Measurements from ENCODE around the gene SYNDIG1.
A peak's percentile ranks its signal among the peaks of the same experiment; 100 is the strongest.

Gene SYNDIG1

DNA sequence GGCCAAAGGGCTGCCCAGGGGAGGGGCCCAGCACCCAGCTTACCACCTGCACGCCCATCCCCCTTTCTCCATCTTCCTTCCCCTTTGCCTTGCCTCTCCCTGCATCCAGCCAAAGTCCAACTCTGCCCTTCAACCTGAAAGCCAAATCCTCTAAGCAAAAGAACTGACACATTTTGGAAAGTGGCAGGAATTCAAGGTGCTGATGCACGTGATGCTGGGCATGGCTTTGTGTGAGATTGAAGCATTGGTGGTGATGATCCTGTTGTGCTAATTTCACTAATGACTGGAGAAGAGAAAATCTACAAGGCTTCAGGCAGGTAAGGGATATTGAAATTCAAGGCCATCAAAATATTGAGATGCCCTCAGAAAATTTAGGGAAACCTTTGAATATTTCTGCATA lies 23.3 kb downstream of the SYNDIG1 start:
- DNase-seq (ENCODE audit: low read depth): no peak
- in situ Hi-C loops (cut with HindIII; ENCODE audit: low sequenced_read_pairs): no loop called here
- TF ChIP-seq, protein P1, sequence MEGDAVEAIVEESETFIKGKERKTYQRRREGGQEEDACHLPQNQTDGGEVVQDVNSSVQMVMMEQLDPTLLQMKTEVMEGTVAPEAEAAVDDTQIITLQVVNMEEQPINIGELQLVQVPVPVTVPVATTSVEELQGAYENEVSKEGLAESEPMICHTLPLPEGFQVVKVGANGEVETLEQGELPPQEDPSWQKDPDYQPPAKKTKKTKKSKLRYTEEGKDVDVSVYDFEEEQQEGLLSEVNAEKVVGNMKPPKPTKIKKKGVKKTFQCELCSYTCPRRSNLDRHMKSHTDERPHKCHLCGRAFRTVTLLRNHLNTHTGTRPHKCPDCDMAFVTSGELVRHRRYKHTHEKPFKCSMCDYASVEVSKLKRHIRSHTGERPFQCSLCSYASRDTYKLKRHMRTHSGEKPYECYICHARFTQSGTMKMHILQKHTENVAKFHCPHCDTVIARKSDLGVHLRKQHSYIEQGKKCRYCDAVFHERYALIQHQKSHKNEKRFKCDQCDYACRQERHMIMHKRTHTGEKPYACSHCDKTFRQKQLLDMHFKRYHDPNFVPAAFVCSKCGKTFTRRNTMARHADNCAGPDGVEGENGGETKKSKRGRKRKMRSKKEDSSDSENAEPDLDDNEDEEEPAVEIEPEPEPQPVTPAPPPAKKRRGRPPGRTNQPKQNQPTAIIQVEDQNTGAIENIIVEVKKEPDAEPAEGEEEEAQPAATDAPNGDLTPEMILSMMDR (IDR thresholded peaks at IDR 0.05; ENCODE audit: low read depth, low read length, missing control alignments): no peak
- no peak overlapping the region for H3K4me3 ChIP-seq (ENCODE audit: low read depth, low read length)

DNA sequence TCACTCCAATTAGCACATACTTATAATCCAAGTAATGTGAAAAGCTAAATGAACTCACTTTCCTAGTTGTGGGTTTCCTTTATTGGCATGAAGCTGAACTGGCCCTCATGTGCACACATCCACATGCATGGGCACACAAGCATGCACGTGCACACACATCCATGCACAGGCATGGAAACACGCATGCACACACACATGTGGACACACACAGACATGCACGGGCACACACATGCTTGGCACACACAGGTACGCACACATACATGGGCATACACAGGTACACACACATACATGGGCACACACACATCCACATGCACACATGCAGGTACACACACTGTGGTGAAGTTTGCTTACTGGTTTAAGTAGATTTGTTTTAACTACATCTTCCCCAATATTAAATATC lies 23.8 kb downstream of the SYNDIG1 start:
- DNase-seq (ENCODE audit: low read depth): no peak
- TF ChIP-seq, protein P1 (IDR thresholded peaks at IDR 0.05; ENCODE audit: low read depth, low read length, missing control alignments): no peak
- in situ Hi-C loops (cut with HindIII; ENCODE audit: low sequenced_read_pairs): no loop called here
- no peak overlapping the region for H3K4me3 ChIP-seq (ENCODE audit: low read depth, low read length)

DNA sequence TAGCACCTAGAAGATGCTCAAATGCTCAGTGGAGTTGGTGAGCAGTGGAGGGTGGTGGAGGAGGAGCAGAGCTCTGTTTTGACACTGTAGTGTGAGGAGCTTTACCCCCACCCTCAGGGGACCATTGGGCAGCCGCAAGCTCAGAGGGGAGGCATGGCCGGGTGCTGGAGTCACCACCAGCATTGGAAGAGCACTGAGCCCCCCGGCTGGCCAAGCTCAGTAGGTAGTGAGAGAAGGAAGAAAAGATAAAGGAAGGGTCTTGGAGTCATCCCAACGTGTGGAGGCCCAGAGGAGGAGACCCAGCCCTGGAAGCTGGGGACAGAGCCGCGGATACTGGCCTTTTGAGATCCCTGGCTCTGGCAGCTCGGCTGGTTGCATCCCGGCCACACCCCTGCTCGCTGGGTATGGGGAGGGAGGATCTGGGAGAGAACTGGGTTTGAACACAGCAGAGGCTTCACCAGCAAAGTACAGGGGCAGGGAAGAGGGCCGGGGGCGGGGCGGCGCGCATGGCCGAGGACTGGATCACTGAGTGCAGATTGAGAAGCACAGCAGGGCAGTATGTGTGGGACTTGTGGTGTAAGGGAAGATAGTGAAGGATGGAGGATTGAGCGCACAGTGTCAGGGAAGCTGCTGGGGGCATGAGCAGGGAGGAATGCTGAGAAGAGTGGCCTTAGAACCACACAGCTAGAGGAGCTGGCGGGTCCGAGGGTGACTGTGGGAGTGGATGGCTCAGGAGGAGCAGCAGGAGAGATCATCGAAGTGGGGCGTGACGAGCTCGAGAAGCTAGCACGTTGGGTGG lies 24.4 kb downstream of the SYNDIG1 start:
- DNase-seq (ENCODE audit: low read depth): no peak
- TF ChIP-seq, protein P1 (IDR thresholded peaks at IDR 0.05; ENCODE audit: low read depth, low read length, missing control alignments): no peak
- H3K4me3 ChIP-seq (ENCODE audit: low read depth, low read length): no peak overlapping the region
- in situ Hi-C loops (cut with HindIII; ENCODE audit: low sequenced_read_pairs): no loop called here

DNA sequence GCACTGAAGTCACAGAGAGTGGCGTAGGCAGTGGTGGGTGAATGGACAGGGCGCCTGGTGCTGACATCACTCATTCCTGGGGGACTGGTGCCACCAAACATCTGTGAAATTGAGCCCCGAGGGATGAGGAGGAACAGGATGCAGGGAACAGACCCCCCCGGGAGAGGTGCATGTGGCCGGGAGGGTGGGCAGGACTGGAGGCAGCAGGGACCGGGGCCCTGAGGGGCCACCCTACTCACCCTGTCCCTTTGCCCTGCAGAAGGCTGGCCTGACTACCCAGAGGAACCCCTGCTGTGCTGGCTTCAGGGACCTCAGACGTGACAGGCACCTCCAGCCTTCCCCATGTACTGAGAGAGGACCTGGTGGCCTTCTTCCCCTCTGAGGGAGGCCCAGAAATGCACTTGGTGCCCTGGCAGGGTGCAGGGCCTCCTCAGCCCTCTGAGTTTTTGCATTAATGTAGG lies 25.1 kb downstream of the SYNDIG1 start:
- in situ Hi-C loops (cut with HindIII; ENCODE audit: low sequenced_read_pairs): no loop called here
- no peak for DNase-seq (ENCODE audit: low read depth)
- TF ChIP-seq, protein P1 (IDR thresholded peaks at IDR 0.05; ENCODE audit: low read depth, low read length, missing control alignments): no peak
- H3K4me3 ChIP-seq (ENCODE audit: low read depth, low read length): no peak overlapping the region

DNA sequence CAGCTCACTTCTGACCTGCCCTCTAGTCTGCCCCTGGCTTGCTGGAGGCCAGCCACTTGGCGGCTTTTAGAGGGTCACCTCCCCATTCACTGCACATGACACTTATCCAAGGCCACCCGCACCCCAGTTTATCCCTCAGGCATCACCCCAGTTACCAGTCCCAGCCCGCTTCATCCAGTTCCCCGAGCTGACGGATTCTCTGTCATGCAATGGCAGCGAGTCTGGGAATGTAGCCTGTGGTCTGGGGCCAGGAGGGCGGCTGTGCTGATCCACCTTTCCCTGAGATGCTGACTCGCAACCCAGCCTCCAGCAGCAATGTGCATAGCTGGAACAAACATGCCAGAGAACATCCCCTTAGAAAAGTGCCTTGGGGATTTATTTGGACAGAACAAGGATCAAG lies 25.8 kb downstream of the SYNDIG1 start:
- in situ Hi-C loops (cut with HindIII; ENCODE audit: low sequenced_read_pairs): no loop called here
- no peak for DNase-seq (ENCODE audit: low read depth)
- TF ChIP-seq, protein P1 (IDR thresholded peaks at IDR 0.05; ENCODE audit: low read depth, low read length, missing control alignments): no peak
- H3K4me3 ChIP-seq (ENCODE audit: low read depth, low read length): no peak overlapping the region

DNA sequence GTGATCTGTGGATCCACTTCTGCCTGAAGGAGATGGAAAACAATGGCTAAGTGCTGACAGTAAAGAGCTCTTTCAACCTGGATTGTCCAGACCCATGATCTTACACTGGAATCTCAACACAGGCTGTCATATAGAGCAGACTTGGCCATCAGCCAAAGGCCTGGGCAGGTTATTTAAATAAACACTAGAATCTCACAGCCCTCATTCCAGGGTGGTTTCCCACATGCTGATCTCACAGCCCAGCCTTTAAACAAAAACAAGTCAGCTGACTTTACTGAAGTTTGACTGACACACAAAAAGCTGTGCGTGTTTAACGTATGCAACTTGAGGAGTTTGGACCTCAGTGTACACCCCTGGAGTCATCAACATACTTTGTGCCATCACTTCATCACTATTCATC lies 28.4 kb downstream of the SYNDIG1 start:
- TF ChIP-seq, protein P1 (IDR thresholded peaks at IDR 0.05; ENCODE audit: low read depth, low read length, missing control alignments): no peak
- in situ Hi-C loops (cut with HindIII; ENCODE audit: low sequenced_read_pairs): no loop called here
- DNase-seq (ENCODE audit: low read depth): peak; percentile 83
- no peak overlapping the region for H3K4me3 ChIP-seq (ENCODE audit: low read depth, low read length)

Measured in astrocyte of the cerebellum (primary cell).